Suprapubic skin (tissue), 4 donors: ENCODE results near the gene UMAD1. TPM values are rescaled to one million over a fixed set of nuclear protein-coding genes. Genes with fewer than 3 reads are reported as not detected.
A peak's percentile ranks its signal among the peaks of the same experiment; 100 is the strongest.

Experiments
- DNase-seq, 2 donors: peaks; one replicate each; pipeline ENCODE4 v3.0.0-alpha.2; 2019; ENCODE audit warnings: low spot score in 2 of 2
- H3K27ac ChIP-seq: fragments of 200-600 bp; sonication (generic); one replicate; pipeline ENCODE4 v1.5.1; 2019
- H3K27me3 ChIP-seq: fragments of 200-600 bp; sonication (generic); one replicate; pipeline ENCODE4 v1.5.1; 2019
- H3K36me3 ChIP-seq: fragments of 200-600 bp; sonication (generic); one replicate; pipeline ENCODE4 v1.5.1; 2019
- H3K4me1 ChIP-seq: fragments of 200-600 bp; sonication (generic); one replicate; pipeline ENCODE4 v1.5.1; 2019
- H3K4me3 ChIP-seq: fragments of 200-600 bp; sonication (generic); one replicate; pipeline ENCODE4 v1.5.1; 2019; ENCODE audit warnings: mild to moderate bottlenecking
- H3K9me3 ChIP-seq: fragments of 200-600 bp; sonication (generic); one replicate; pipeline ENCODE4 v1.5.1; 2019
- EP300 ChIP-seq: sonication (generic); formaldehyde crosslinking; IDR thresholded peaks from one replicate; pipeline ENCODE4 v1.6.1; 2017; ENCODE audit warnings: antibody characterized with exemption
- POLR2A ChIP-seq, 2 donors: fragments of 450-650 bp; IDR thresholded peaks; one replicate each; pipeline ENCODE4 v1.6.1; 2017; ENCODE audit warnings: antibody characterized with exemption in 2 of 2, mild to moderate bottlenecking in 2 of 2, moderate library complexity in 2 of 2
- POLR2AphosphoS5 ChIP-seq, 3 donors: sonication (generic); formaldehyde crosslinking; IDR thresholded peaks; one replicate each; pipeline ENCODE4 v1.6.1; 2017; ENCODE audit warnings: antibody characterized with exemption in 3 of 3
- WGBS: methylation state at CpG from one replicate; pipeline ENCODE4 v1.1.5; 2018; 5-methylcytosine and 5-hydroxymethylcytosine counted together
- total RNA-seq, 4 donors: library from RNA; depleted of rRNA; stranded (reverse); fragments of >200 nt; gene quantifications; one replicate each; pipeline ENCODE4 v1.1.0, GENCODE V29; 2016
- TF ChIP-seq, protein P1 (sequence below), 2 donors: fragments of 200-600 bp in 1 of 2; fragments of 450-650 bp in 1 of 2; sonication (generic) in 1 of 2; IDR thresholded peaks; one replicate each; pipeline ENCODE4 v1.5.1; 2016 to 2019; ENCODE audit warnings: antibody characterized with exemption in 2 of 2, mild to moderate bottlenecking in 1 of 2, moderate library complexity in 1 of 2

UMAD1 gene
- total RNA-seq, 4 donors from 2014 or later = 9.3 to 28.9 (median 17.7) TPM

DNA sequence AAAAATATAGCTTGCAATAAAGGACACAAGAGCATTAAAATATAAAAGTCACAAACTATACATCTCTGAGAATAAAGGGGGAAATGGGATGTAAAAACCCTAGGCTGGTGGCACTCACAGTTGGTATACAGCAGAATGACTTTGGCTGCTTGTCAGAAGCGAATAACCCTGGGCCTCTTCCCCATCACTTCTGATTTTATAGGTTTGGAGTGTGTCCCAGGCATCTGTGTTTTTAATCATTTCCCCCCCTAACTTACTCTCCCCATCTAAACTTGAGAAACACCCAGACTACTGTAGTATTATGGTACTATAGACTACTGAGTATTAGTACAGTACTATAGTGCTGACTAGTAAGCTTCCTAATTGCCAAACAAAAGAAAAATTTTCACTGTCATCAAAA, 79.6 kb downstream of the UMAD1 start:
- no peak overlapping the region for H3K4me3 ChIP-seq
- no peaks in the 10 kb centered on the region for H3K36me3 ChIP-seq
- H3K27me3 ChIP-seq = no peaks in the 10 kb centered on the region
- WGBS = 87% methylated on average over 1 of the region's 1 CpG
- peaks cover 13% of the 10 kb centered on the region for H3K4me1 ChIP-seq
- no peak for DNase-seq
- H3K27ac ChIP-seq = peak overlapping the region; percentile 12
- no peaks in the 10 kb centered on the region for H3K9me3 ChIP-seq
- no peak for TF ChIP-seq POLR2A (IDR thresholded peaks at IDR 0.05)
- no peak for TF ChIP-seq EP300
- no peak for TF ChIP-seq POLR2AphosphoS5 (IDR thresholded peaks at IDR 0.05)
- TF ChIP-seq, protein P1, sequence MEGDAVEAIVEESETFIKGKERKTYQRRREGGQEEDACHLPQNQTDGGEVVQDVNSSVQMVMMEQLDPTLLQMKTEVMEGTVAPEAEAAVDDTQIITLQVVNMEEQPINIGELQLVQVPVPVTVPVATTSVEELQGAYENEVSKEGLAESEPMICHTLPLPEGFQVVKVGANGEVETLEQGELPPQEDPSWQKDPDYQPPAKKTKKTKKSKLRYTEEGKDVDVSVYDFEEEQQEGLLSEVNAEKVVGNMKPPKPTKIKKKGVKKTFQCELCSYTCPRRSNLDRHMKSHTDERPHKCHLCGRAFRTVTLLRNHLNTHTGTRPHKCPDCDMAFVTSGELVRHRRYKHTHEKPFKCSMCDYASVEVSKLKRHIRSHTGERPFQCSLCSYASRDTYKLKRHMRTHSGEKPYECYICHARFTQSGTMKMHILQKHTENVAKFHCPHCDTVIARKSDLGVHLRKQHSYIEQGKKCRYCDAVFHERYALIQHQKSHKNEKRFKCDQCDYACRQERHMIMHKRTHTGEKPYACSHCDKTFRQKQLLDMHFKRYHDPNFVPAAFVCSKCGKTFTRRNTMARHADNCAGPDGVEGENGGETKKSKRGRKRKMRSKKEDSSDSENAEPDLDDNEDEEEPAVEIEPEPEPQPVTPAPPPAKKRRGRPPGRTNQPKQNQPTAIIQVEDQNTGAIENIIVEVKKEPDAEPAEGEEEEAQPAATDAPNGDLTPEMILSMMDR (IDR thresholded peaks at IDR 0.05) = no peak

DNA sequence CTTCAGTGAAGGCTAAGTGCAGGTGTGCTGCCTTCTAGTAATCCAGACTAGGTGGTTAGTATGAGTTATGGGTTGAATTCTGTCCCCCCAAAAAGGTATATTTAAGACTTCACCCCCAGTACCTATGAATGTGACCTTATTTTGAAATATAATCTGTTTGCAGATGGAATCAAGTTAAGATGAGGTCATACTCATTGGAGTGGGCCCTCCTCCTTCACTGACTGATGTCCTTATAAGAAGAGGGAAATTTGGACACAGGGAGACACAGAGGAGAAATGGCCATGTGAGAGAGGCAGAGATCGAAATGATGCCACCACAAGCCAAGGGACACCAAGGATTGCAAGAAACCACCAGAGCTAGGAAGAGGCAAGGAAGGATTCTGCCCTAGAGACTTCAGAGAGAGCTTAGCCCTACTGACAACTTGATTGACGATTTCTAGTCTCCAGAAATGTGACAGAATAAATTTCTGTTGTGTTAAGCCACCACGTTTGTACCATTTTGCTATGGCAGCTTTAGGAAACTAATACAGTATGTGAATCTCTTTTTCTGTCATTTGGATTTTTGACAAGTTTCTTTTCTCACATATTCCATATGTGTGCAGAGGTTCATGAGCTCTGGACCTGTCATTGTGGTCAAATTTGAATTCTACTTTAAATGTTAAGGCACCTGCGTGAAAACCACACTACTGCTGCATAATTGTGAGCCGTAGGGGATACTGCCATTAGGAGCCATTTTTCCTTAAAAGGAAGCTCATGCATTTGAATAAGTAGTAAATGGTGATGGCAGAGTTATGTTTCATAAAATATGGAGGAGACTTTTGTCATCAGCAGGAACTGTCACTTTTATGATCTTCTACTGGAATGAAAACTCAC, 80.4 kb downstream of the UMAD1 start:
- Histone ChIP-seq H3K4me1 (peaks cover 13% of the 10 kb centered on the region), H3K36me3 (no peaks in the 10 kb centered on the region), H3K9me3 (no peaks in the 10 kb centered on the region), H3K27me3 (no peaks in the 10 kb centered on the region), H3K27ac (no peak overlapping the region), H3K4me3 (no peak overlapping the region)
- TF ChIP-seq POLR2AphosphoS5 (IDR thresholded peaks at IDR 0.05) (no peak), POLR2A (IDR thresholded peaks at IDR 0.05) (no peak), EP300 (no peak)
- TF ChIP-seq, protein P1 (IDR thresholded peaks at IDR 0.05) = no peak
- no peak for DNase-seq
- 96% methylated on average over 5 of the region's 5 CpGs for WGBS

DNA sequence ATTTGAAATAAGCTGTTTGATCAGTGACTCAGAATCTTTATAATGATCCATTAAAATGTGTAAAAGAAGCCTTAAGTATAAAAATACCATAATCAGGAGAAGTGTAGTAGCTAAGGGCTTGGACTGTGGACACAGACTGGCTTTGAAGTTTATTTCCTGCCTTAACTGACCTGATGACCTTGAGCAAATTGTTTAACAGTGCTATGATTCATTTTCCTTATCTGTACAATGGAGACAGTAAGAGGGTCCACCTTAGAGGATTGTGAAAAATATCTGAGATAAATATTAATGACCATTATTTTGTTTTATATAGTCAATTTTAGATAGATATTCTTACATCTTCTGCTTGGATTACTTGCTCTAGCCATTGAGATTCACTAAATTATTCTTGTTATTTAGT, 91.2 kb downstream of the UMAD1 start:
- Histone ChIP-seq H3K4me1 (peaks cover 10% of the 10 kb centered on the region), H3K9me3 (no peaks in the 10 kb centered on the region), H3K27ac (no peak overlapping the region), H3K36me3 (no peaks in the 10 kb centered on the region), H3K4me3 (no peak overlapping the region), H3K27me3 (no peaks in the 10 kb centered on the region)
- no peak for DNase-seq
- TF ChIP-seq POLR2AphosphoS5 (IDR thresholded peaks at IDR 0.05) (no peak), EP300 (no peak), POLR2A (IDR thresholded peaks at IDR 0.05) (no peak)
- TF ChIP-seq, protein P1 (IDR thresholded peaks at IDR 0.05) = no peak

DNA sequence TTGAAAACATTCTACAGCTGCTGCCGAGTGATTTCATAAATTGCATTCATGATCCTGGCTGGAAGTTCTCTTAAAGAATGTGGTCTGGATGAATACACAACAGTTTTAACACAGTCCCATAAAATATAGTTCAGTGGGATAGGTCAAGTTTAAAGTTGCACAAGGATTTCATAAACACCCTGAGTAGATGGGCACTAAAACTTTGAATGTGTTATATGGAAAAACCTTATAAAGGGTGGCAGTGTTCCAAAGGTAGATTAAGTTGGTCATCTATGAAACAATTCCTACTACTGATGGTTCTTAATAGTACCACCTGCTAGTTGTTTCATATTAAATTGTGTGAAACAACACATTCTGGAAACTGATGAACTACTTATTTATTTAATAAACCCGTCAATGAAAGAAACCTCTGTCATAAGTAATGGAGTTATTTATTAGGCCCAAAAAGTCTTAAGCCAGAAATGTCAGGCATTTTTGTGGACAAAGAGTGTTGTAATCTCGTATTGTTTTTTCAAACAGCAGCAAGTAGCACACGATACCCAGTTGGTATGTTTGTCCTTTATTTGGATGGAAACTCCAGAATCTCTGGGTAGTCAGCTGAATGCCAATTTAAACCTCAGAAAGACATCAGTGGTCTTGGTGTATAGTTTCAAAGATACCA, 92.2 kb downstream of the UMAD1 start:
- H3K4me1 ChIP-seq = peaks cover 11% of the 10 kb centered on the region
- H3K27me3 ChIP-seq = no peaks in the 10 kb centered on the region
- H3K9me3 ChIP-seq = no peaks in the 10 kb centered on the region
- DNase-seq = no peak
- no peak for TF ChIP-seq EP300
- TF ChIP-seq POLR2AphosphoS5 (IDR thresholded peaks at IDR 0.05) = no peak
- no peak for TF ChIP-seq POLR2A (IDR thresholded peaks at IDR 0.05)
- TF ChIP-seq, protein P1 (IDR thresholded peaks at IDR 0.05) = no peak
- peak overlapping the region; percentile 35 for H3K27ac ChIP-seq
- no peaks in the 10 kb centered on the region for H3K36me3 ChIP-seq
- WGBS = 54% methylated on average over 4 of the region's 4 CpGs
- no peak overlapping the region for H3K4me3 ChIP-seq

DNA sequence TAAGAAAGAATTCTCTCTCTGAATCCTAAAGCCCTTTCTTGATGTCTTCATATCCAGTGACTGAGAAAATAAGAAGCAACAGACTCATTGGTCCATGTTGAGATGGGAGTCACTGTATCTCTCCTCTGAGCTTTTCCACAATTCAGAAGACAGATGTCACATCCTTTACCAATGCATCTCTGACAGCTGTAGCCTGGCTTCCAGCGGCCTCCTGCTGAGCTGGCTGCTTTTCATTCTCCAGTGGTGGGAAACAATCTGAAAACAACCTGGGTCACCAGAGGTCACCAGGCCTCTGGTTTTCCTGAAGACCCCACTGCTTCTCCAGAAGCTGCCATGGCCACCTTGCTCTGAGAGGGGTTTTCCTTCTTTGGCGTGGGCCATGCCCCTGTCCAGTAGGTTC, 96.1 kb downstream of the UMAD1 start:
- Histone ChIP-seq H3K27ac (no peak overlapping the region), H3K36me3 (no peaks in the 10 kb centered on the region), H3K4me3 (no peak overlapping the region), H3K27me3 (no peaks in the 10 kb centered on the region), H3K9me3 (no peaks in the 10 kb centered on the region), H3K4me1 (peaks cover 8% of the 10 kb centered on the region)
- TF ChIP-seq, protein P1 (IDR thresholded peaks at IDR 0.05) = no peak
- no peak for TF ChIP-seq POLR2A (IDR thresholded peaks at IDR 0.05)
- TF ChIP-seq EP300 = no peak
- no peak for TF ChIP-seq POLR2AphosphoS5 (IDR thresholded peaks at IDR 0.05)
- DNase-seq = no peak
- WGBS = 95% methylated on average over 2 of the region's 2 CpGs
